Measurements from ENCODE around the gene FETUB.

DNA sequence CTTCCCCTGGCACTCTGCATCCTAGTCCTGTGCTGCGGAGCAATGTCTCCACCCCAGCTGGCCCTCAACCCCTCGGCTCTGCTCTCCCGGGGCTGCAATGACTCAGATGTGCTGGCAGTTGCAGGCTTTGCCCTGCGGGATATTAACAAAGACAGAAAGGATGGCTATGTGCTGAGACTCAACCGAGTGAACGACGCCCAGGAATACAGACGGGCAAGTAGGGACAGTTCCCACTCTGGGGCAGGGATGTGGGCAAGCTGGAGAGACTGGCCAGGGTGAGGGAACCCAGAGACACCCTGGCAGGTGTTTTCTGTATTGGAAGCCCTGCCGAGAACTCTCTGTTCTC, 247 bp downstream of the FETUB start:
- TF ChIP-seq, protein P1, sequence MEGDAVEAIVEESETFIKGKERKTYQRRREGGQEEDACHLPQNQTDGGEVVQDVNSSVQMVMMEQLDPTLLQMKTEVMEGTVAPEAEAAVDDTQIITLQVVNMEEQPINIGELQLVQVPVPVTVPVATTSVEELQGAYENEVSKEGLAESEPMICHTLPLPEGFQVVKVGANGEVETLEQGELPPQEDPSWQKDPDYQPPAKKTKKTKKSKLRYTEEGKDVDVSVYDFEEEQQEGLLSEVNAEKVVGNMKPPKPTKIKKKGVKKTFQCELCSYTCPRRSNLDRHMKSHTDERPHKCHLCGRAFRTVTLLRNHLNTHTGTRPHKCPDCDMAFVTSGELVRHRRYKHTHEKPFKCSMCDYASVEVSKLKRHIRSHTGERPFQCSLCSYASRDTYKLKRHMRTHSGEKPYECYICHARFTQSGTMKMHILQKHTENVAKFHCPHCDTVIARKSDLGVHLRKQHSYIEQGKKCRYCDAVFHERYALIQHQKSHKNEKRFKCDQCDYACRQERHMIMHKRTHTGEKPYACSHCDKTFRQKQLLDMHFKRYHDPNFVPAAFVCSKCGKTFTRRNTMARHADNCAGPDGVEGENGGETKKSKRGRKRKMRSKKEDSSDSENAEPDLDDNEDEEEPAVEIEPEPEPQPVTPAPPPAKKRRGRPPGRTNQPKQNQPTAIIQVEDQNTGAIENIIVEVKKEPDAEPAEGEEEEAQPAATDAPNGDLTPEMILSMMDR (IDR thresholded peaks at IDR 0.05 in 4 of 5, conservative IDR thresholded peaks at IDR 0.05 in 1 of 5): no peak
- TF ChIP-seq POLR2A (IDR thresholded peaks at IDR 0.05): no peak
